NK-92 (cell line): ENCODE results near the gene UBXN10.

ENCODE experiments used
- DNase-seq: peaks from one replicate; lab custom pipeline; 2025; ENCODE audit not compliant: unreplicated experiment; lab: John Stamatoyannopoulos, UW

UBXN10 gene

GRCh38 chr1:20182415-20182814 is 3.5 kb upstream of the UBXN10 start:
- no peak for DNase-seq

GRCh38 chr1:20183035-20183434 is 2.9 kb upstream of the UBXN10 start:
- no peak for DNase-seq

- no peak for DNase-seq
These were observed 2.2 kb upstream of the UBXN10 start for GRCh38 chr1:20183616-20184271.

GRCh38 chr1:20184481-20184900 is 1.4 kb upstream of the UBXN10 start:
- no peak for DNase-seq

- DNase-seq: no peak
These were observed 681 bp upstream of the UBXN10 start for GRCh38 chr1:20184997-20185833.

GRCh38 chr1:20187103-20187812 is 1.4 kb downstream of the UBXN10 start:
- no peak for DNase-seq

GRCh38 chr1:20187813-20188454 is 2.0 kb downstream of the UBXN10 start:
- no peak for DNase-seq

- no peak for DNase-seq
These were observed 2.5 kb downstream of the UBXN10 start for GRCh38 chr1:20188455-20188817.

- DNase-seq: no peak
These were observed 3.8 kb downstream of the UBXN10 start for GRCh38 chr1:20189664-20190063.

GRCh38 chr1:20190256-20191160 is 4.6 kb downstream of the UBXN10 start:
- no peak for DNase-seq

GRCh38 chr1:20191266-20191825 is 5.5 kb downstream of the UBXN10 start:
- no peak for DNase-seq

- no peak for DNase-seq
These were observed 6.5 kb downstream of the UBXN10 start for GRCh38 chr1:20192364-20192763.

- no peak for DNase-seq
These were observed 7.0 kb downstream of the UBXN10 start for GRCh38 chr1:20192871-20193411.

GRCh38 chr1:20194224-20194623 is 8.3 kb downstream of the UBXN10 start:
- no peak for DNase-seq

- no peak for DNase-seq
These were observed 9.0 kb downstream of the UBXN10 start for GRCh38 chr1:20194757-20195461.

GRCh38 chr1:20195462-20195780 is 9.5 kb downstream of the UBXN10 start:
- no peak for DNase-seq

GRCh38 chr1:20197329-20197791 is 11.5 kb downstream of the UBXN10 start:
- DNase-seq: no peak

- no peak for DNase-seq
These were observed 12.4 kb downstream of the UBXN10 start for GRCh38 chr1:20198296-20198695.

- no peak for DNase-seq
These were observed 13.0 kb downstream of the UBXN10 start for GRCh38 chr1:20198918-20199317.
